Glutamatergic neuron (in vitro differentiated cells): Measurements from ENCODE around the gene SCT. TPM values are rescaled to one million over a fixed set of nuclear protein-coding genes. Genes with fewer than 3 reads are reported as not detected.

Source experiments
- DNase-seq: peaks from one replicate; pipeline ENCODE4 v3.0.0; 2022
- H3K27ac Mint-ChIP-seq: one replicate; pipeline ENCODE4 v1.8.0; 2020; ENCODE audit warnings: mild to moderate bottlenecking, mixed read lengths, inconsistent platforms; ENCODE audit not compliant: unreplicated experiment
- H3K27me3 Mint-ChIP-seq: one replicate; pipeline ENCODE4 v1.8.0; 2020; ENCODE audit warnings: mild to moderate bottlenecking, moderate library complexity, mixed read lengths, inconsistent platforms; ENCODE audit not compliant: unreplicated experiment
- H3K36me3 Mint-ChIP-seq: one replicate; pipeline ENCODE4 v1.8.0; 2020; ENCODE audit warnings: mild to moderate bottlenecking, mixed read lengths, inconsistent platforms; ENCODE audit not compliant: unreplicated experiment
- H3K4me1 Mint-ChIP-seq: one replicate; pipeline ENCODE4 v1.8.0; 2020; ENCODE audit warnings: mild to moderate bottlenecking, low read depth, mixed read lengths, inconsistent platforms; ENCODE audit not compliant: unreplicated experiment
- H3K4me3 Mint-ChIP-seq: one replicate; pipeline ENCODE4 v1.8.0; 2020; ENCODE audit warnings: mild to moderate bottlenecking, mixed read lengths, inconsistent platforms; ENCODE audit not compliant: unreplicated experiment
- H3K9me3 Mint-ChIP-seq: one replicate; pipeline ENCODE4 v1.8.0; 2020; ENCODE audit warnings: mild to moderate bottlenecking, moderate library complexity, mixed read lengths, inconsistent platforms; ENCODE audit not compliant: unreplicated experiment
- CTCF ChIP-seq: fragments of 200-600 bp; sonication (generic); IDR thresholded peaks from one replicate; pipeline ENCODE4 v1.5.0; 2021; ENCODE audit not compliant: partially characterized antibody, unreplicated experiment
- total RNA-seq: library from RNA; stranded (reverse); fragmentation: NEBNext Ultra II Directional; extraction: Animal tissue kit (Norgen Biotek cat#: 25700); gene quantifications from one replicate; pipeline ENCODE4 v1.2.1, GENCODE V29; 2021; ENCODE audit not compliant: unreplicated experiment

Gene SCT
- total RNA-seq, 1 donor from 2014 or later = not detected

GRCh38 chr11:636511-637332, 9.7 kb upstream of the SCT start, which contains the start of gene DRD4:
Gene DRD4 (plus strand): TSS chr11:637269. CDS start chr11:637305, 36 bp downstream.
- H3K4me1 Mint-ChIP-seq = peaks cover 5% of the 10 kb centered on the region
- peaks cover 20% of the 10 kb centered on the region for H3K27me3 Mint-ChIP-seq
- peak within 1 kb of the TSS; percentile 62 for H3K27ac Mint-ChIP-seq
- no peak for DNase-seq
- TF ChIP-seq CTCF = no peak
- peaks cover 7% of the 10 kb centered on the region for H3K9me3 Mint-ChIP-seq
- no peaks in the 10 kb centered on the region for H3K36me3 Mint-ChIP-seq
- H3K4me3 Mint-ChIP-seq = peak within 1 kb of the TSS; percentile 90

GRCh38 chr11:635945-636510, 9.0 kb upstream of the SCT start:
- Mint-ChIP-seq H3K27ac (no peak overlapping the region), H3K9me3 (peaks cover 7% of the 10 kb centered on the region), H3K4me3 (no peak overlapping the region), H3K36me3 (no peaks in the 10 kb centered on the region), H3K4me1 (peaks cover 5% of the 10 kb centered on the region), H3K27me3 (peaks cover 20% of the 10 kb centered on the region)
- TF ChIP-seq CTCF = no peak
- no peak for DNase-seq

- H3K27me3 Mint-ChIP-seq = peaks cover 13% of the 10 kb centered on the region
- H3K4me3 Mint-ChIP-seq = no peak overlapping the region
- peaks cover 8% of the 10 kb centered on the region for H3K9me3 Mint-ChIP-seq
- no peak for TF ChIP-seq CTCF
- no peak overlapping the region for H3K27ac Mint-ChIP-seq
- DNase-seq = no peak
- peaks cover 5% of the 10 kb centered on the region for H3K36me3 Mint-ChIP-seq
- H3K4me1 Mint-ChIP-seq = peaks cover 15% of the 10 kb centered on the region
Measured at GRCh38 chr11:630871-631270, 3.9 kb upstream of the SCT start.

- Mint-ChIP-seq H3K4me1 (peaks cover 15% of the 10 kb centered on the region), H3K4me3 (peak overlapping the region; percentile 1), H3K9me3 (peaks cover 8% of the 10 kb centered on the region), H3K27me3 (peaks cover 12% of the 10 kb centered on the region), H3K36me3 (peaks cover 5% of the 10 kb centered on the region), H3K27ac (no peak overlapping the region)
- TF ChIP-seq CTCF = no peak
- no peak for DNase-seq
Measured at GRCh38 chr11:629237-629583, 2.2 kb upstream of the SCT start.

- H3K4me1 Mint-ChIP-seq = peaks cover 15% of the 10 kb centered on the region
- H3K36me3 Mint-ChIP-seq = peaks cover 5% of the 10 kb centered on the region
- H3K9me3 Mint-ChIP-seq = peaks cover 8% of the 10 kb centered on the region
- no peak for TF ChIP-seq CTCF
- peak overlapping the region; percentile 2 for H3K27ac Mint-ChIP-seq
- H3K4me3 Mint-ChIP-seq = peak overlapping the region; percentile 71
- peaks cover 12% of the 10 kb centered on the region for H3K27me3 Mint-ChIP-seq
- DNase-seq = no peak
Measured at GRCh38 chr11:628056-628455, 1.1 kb upstream of the SCT start.
